Measurements from ENCODE around the gene HID1. TPM values are rescaled to one million over a fixed set of nuclear protein-coding genes. Genes with fewer than 3 reads are reported as not detected.
A peak's percentile ranks its signal among the peaks of the same experiment; 100 is the strongest.

Gene HID1, protein sequence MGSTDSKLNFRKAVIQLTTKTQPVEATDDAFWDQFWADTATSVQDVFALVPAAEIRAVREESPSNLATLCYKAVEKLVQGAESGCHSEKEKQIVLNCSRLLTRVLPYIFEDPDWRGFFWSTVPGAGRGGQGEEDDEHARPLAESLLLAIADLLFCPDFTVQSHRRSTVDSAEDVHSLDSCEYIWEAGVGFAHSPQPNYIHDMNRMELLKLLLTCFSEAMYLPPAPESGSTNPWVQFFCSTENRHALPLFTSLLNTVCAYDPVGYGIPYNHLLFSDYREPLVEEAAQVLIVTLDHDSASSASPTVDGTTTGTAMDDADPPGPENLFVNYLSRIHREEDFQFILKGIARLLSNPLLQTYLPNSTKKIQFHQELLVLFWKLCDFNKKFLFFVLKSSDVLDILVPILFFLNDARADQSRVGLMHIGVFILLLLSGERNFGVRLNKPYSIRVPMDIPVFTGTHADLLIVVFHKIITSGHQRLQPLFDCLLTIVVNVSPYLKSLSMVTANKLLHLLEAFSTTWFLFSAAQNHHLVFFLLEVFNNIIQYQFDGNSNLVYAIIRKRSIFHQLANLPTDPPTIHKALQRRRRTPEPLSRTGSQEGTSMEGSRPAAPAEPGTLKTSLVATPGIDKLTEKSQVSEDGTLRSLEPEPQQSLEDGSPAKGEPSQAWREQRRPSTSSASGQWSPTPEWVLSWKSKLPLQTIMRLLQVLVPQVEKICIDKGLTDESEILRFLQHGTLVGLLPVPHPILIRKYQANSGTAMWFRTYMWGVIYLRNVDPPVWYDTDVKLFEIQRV
- total RNA-seq: 25.2 and 28.5 TPM in 2 replicates

DNA sequence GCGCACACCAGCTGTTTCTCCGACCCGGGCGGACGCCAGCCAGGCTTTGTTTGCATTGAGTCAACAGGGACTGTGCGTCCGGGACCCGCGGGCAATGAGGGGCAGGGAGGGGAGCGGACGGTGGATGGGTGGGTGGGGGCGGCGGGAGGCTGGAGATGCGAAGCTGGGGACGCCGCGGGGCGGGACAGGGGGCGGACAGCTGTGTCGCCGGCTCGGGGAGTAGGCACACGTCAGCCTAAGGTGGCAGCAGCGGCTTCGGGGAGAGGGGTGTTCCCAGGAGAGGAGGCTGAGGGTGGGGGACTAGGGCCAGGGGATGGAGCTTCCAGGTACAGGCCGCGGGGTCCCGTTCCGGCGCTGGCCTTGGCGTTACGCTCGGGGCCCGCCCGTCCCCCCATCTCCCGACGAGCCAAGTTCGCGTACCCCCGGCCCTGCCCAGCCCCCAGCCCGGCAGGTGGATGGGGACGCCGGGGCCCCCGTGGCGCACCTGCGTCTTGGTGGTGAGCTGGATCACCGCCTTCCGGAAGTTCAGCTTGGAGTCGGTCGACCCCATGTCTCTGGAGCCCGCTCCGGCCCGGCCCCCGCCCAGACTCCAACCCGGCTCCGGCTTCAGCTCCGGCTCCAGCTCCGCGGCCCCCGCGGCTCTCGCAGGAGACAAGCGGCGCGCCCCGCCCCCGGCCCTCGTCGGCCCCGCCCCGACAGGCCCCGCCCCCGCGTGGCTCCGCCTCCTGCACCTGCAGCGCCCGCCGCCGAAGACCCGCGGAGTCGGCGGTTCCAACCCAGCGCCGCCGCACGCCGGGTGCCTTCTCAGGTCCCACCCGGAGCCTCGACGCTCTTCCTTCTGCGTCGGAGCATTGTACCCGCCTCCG lies at the start of gene HID1:
HID1 (minus strand) TSS at position 653 of the 866 bp plus-strand sequence; CDS start at position 550, 103 bp downstream.
- H3K36me3 ChIP-seq (ENCODE audit: control insufficient read depth, insufficient read depth, low read length): no peaks in the 10 kb centered on the region
- H3K27me3 ChIP-seq (ENCODE audit: control insufficient read depth, insufficient read depth, low read length): peaks cover 16% of the 10 kb centered on the region
- TF ChIP-seq, protein P1, sequence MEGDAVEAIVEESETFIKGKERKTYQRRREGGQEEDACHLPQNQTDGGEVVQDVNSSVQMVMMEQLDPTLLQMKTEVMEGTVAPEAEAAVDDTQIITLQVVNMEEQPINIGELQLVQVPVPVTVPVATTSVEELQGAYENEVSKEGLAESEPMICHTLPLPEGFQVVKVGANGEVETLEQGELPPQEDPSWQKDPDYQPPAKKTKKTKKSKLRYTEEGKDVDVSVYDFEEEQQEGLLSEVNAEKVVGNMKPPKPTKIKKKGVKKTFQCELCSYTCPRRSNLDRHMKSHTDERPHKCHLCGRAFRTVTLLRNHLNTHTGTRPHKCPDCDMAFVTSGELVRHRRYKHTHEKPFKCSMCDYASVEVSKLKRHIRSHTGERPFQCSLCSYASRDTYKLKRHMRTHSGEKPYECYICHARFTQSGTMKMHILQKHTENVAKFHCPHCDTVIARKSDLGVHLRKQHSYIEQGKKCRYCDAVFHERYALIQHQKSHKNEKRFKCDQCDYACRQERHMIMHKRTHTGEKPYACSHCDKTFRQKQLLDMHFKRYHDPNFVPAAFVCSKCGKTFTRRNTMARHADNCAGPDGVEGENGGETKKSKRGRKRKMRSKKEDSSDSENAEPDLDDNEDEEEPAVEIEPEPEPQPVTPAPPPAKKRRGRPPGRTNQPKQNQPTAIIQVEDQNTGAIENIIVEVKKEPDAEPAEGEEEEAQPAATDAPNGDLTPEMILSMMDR (IDR thresholded peaks at IDR 0.05; ENCODE audit: insufficient read depth, low read length, poor library complexity, severe bottlenecking): no peak
- no peak for DNase-seq (ENCODE audit: low read depth)
- H3K4me3 ChIP-seq (ENCODE audit: low read depth, low read length): peak within 1 kb of the TSS; percentile 69

DNA sequence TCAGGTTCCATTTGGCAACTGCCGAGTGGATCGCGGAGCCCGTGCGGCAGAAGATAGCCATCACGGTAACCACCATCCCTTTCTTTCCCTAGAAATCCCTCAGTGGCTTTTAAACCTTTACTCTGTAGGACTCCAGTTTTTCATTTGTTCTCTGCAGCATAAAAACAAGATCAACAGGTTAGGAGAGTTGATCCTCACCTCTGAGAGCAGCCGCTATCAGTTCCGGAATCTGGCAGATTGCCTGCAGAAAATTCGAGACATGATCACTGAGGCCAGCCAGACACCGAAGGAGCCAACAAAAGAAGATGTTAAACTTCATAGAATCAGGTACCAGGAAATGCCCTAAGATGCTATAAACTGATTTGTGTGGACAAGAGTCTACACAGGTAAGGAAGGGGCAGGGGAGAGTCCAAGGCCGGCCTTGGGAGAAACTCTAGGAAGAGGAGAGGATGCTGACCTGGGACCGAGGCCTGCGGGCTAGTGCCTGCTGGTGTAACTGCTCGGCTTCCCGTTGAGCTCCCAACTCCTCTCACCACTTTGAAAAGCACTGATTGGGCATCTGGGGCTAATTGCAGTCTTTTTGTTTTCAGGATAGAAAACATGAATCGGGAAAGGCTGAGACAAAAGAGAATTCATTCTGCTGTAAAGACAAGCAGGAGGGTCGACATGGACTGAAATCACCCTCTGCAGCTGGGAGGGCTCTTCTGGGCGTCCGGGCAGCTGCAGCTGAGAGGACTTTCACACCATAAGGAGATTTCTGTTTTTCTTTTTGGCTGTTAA lies 48.0 kb upstream of the HID1 start:
- TF ChIP-seq, protein P1 (IDR thresholded peaks at IDR 0.05; ENCODE audit: insufficient read depth, low read length, poor library complexity, severe bottlenecking): no peak
- DNase-seq (ENCODE audit: low read depth): no peak
- no peaks in the 10 kb centered on the region for H3K36me3 ChIP-seq (ENCODE audit: control insufficient read depth, insufficient read depth, low read length)

DNA sequence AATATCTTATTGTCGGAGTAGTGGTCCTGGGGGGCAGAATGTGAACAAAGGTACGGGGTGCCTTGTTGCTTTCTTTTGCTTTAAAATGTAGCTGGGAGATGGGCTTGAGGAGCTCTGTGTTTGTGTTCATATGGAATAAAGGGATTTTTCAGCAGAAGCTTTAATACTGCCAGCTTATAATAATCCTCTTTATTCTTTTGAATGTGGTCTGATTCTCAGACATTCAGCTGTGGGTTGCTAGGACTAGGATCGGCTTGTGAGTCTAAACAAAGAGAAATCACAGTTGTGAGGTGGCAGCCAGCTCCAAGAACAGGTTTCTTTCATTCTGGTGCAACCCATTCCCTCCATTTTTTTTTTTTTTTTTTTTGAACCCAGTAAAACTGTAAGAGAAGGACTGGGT lies 47.2 kb upstream of the HID1 start:
- DNase-seq (ENCODE audit: low read depth): no peak
- Histone ChIP-seq H3K4me3 (ENCODE audit: low read depth, low read length) (no peak overlapping the region), H3K36me3 (ENCODE audit: control insufficient read depth, insufficient read depth, low read length) (no peaks in the 10 kb centered on the region), H3K27me3 (ENCODE audit: control insufficient read depth, insufficient read depth, low read length) (no peaks in the 10 kb centered on the region)
- TF ChIP-seq, protein P1 (IDR thresholded peaks at IDR 0.05; ENCODE audit: insufficient read depth, low read length, poor library complexity, severe bottlenecking): no peak

More for the DNA sequence above, 48.0 kb upstream of the HID1 start:
- Histone ChIP-seq H3K4me3 (ENCODE audit: low read depth, low read length) (no peak overlapping the region), H3K27me3 (ENCODE audit: control insufficient read depth, insufficient read depth, low read length) (no peaks in the 10 kb centered on the region)

- DNase-seq (ENCODE audit: low read depth): no peak
- TF ChIP-seq, protein P1 (IDR thresholded peaks at IDR 0.05; ENCODE audit: insufficient read depth, low read length, poor library complexity, severe bottlenecking): no peak
- Histone ChIP-seq H3K36me3 (ENCODE audit: control insufficient read depth, insufficient read depth, low read length) (no peaks in the 10 kb centered on the region), H3K4me3 (ENCODE audit: low read depth, low read length) (no peak overlapping the region), H3K27me3 (ENCODE audit: control insufficient read depth, insufficient read depth, low read length) (no peaks in the 10 kb centered on the region)
Observed at GRCh38 chr17:75019146-75019545, 46.6 kb upstream of the HID1 start.

- no peak for DNase-seq (ENCODE audit: low read depth)
- TF ChIP-seq, protein P1 (IDR thresholded peaks at IDR 0.05; ENCODE audit: insufficient read depth, low read length, poor library complexity, severe bottlenecking): no peak
Observed at GRCh38 chr17:75013092-75013559, 40.6 kb upstream of the HID1 start.

More at GRCh38 chr17:75013092-75013559, 40.6 kb upstream of the HID1 start:
- Histone ChIP-seq H3K27me3 (ENCODE audit: control insufficient read depth, insufficient read depth, low read length) (no peaks in the 10 kb centered on the region), H3K36me3 (ENCODE audit: control insufficient read depth, insufficient read depth, low read length) (no peaks in the 10 kb centered on the region), H3K4me3 (ENCODE audit: low read depth, low read length) (peak overlapping the region; percentile 75)
